PC-9 (cell line): ENCODE data around the gene PALD1. TPM values are rescaled to one million over a fixed set of nuclear protein-coding genes. Genes with fewer than 3 reads are reported as not detected.

Source experiments
- BruUV-seq: library from RNA; stranded (reverse); fragments of 400-500 nt; replicated peaks from 2 replicates; lab custom pipeline; 2021; lab: Mats Ljungman, UMichigan
- CTCF ChIA-PET: fragments of 300-600 bp; sonication (Branson Sonifier 250); formaldehyde crosslinking; loops from one replicate; lab custom pipeline; 2022; ENCODE audit warnings: antibody characterized with exemption; lab: Charles Lee
- POLR2A ChIA-PET: fragments of 300-600 bp; sonication (Branson Sonifier 250); formaldehyde crosslinking; loops from one replicate; lab custom pipeline; 2022; ENCODE audit warnings: antibody characterized with exemption; ENCODE audit not compliant: unreplicated experiment; lab: Charles Lee
- DNase-seq, 2 experiments: peaks; one replicate each; pipeline versions ENCODE4 v3.0.0 to v3.0.0-alpha.2; 2015 to 2022; ENCODE audit warnings: mixed read lengths in 1 of 2
- H2AFZ ChIP-seq: fragments of 200-600 bp; sonication (generic); 2 replicates; pipeline ENCODE4 v1.8.1; 2017; ENCODE audit warnings: antibody characterized with exemption
- H3F3A ChIP-seq: fragments of 200-600 bp; sonication (generic); 2 replicates; pipeline ENCODE4 v1.8.1; 2017; ENCODE audit warnings: antibody characterized with exemption, mild to moderate bottlenecking, low read depth; ENCODE audit not compliant: insufficient read depth
- H3K27ac ChIP-seq: fragments of 200-600 bp; sonication (generic); 2 replicates; pipeline ENCODE4 v1.6.1; 2016; ENCODE audit warnings: mixed run types
- H3K27me3 ChIP-seq: fragments of 200-600 bp; sonication (generic); 2 replicates; pipeline ENCODE4 v1.6.1; 2016; ENCODE audit warnings: low read depth, mixed run types; ENCODE audit not compliant: insufficient read depth
- H3K36me3 ChIP-seq: fragments of 200-600 bp; sonication (generic); 2 replicates; pipeline ENCODE4 v1.6.1; 2016; ENCODE audit warnings: low read depth, mixed run types
- H3K4me1 ChIP-seq: fragments of 200-600 bp; sonication (generic); replicated peaks from 2 replicates; pipeline ENCODE4 v1.6.1; 2016; ENCODE audit warnings: mixed run types; ENCODE audit not compliant: insufficient read depth
- H3K4me2 ChIP-seq: fragments of 200-600 bp; sonication (generic); 2 replicates; pipeline ENCODE4 v1.6.1; 2017; ENCODE audit warnings: mixed run types
- H3K4me3 ChIP-seq: fragments of 200-600 bp; sonication (generic); 2 replicates; pipeline ENCODE4 v1.6.1; 2016; ENCODE audit warnings: mixed run types
- H3K79me2 ChIP-seq: fragments of 200-600 bp; sonication (generic); 2 replicates; pipeline ENCODE4 v1.6.1; 2017; ENCODE audit warnings: low read depth, mixed run types
- H3K9me2 ChIP-seq: fragments of 200-600 bp; sonication (generic); 2 replicates; pipeline ENCODE4 v1.8.1; 2017; ENCODE audit warnings: mild to moderate bottlenecking; ENCODE audit not compliant: insufficient read depth
- H3K9me3 ChIP-seq: fragments of 200-600 bp; sonication (generic); 2 replicates; pipeline ENCODE4 v1.8.1; 2016; ENCODE audit warnings: low read depth; ENCODE audit not compliant: insufficient read depth
- H4K20me1 ChIP-seq: fragments of 200-600 bp; sonication (generic); 2 replicates; pipeline ENCODE4 v1.8.1; 2017; ENCODE audit not compliant: insufficient read depth
- CTCF ChIP-seq: fragments of 200-600 bp; sonication (generic); conservative IDR thresholded peaks from 2 replicates; pipeline ENCODE4 v1.6.1; 2017; ENCODE audit warnings: mixed run types, antibody characterized with exemption, mild to moderate bottlenecking, moderate library complexity
- EZH2 ChIP-seq: fragments of 200-600 bp; sonication (generic); IDR thresholded peaks from 2 replicates; pipeline ENCODE4 v1.8.0; 2017; ENCODE audit warnings: antibody characterized with exemption, low read depth
- intact Hi-C: fragments of 100-400 bp; cut with micrococcal nuclease; formaldehyde crosslinking; loops from one replicate; pipeline ENCODE4 v1.10.0; 2022; ENCODE audit not compliant: unreplicated experiment
- total RNA-seq: library from RNA; stranded (reverse); gene quantifications from 2 replicates; pipeline ENCODE4 v1.2.3, GENCODE V29; 2021

Gene PALD1
- total RNA-seq, 1 experiment from 2014 or later = 5.2 TPM

DNA sequence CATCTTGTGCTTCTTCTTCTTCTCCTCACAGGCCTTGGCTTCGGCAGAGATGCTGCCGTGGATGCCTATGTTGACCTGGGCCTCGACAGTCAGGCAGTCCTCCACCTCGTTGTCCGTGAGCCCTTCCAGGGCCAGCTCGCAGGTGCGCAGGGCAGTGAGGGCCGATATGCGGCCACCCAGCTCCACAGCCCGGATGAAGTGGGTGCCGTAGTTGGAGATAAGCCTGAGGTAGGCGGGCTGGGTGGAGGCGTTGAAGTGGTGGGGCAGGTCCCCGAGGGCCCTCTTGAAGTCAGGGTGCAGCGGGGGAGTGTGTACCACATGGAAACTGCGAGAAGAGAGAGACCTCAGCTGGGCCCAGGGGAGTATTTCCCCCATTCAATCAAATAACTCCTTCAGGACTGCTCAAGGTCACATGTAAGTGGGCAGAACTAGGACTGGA is 120.3 kb downstream of the PALD1 start:
- Histone ChIP-seq H3F3A (no peaks in the 10 kb centered on the region), H3K4me3 (no peak overlapping the region), H3K9me3 (no peaks in the 10 kb centered on the region), H2AFZ (no peak overlapping the region), H3K9me2 (no peaks in the 10 kb centered on the region), H4K20me1 (no peaks in the 10 kb centered on the region), H3K4me2 (no peak overlapping the region), H3K4me1 (no peaks in the 10 kb centered on the region), H3K27ac (no peak overlapping the region), H3K27me3 (no peaks in the 10 kb centered on the region), H3K36me3 (no peaks in the 10 kb centered on the region), H3K79me2 (no peaks in the 10 kb centered on the region)
- intact Hi-C loops = no loop called here
- no TSS peak for BruUV-seq
- no peak for DNase-seq
- CTCF ChIA-PET = no interaction called here
- POLR2A ChIA-PET = no interaction called here
- TF ChIP-seq EZH2 (no peak), CTCF (no peak)

DNA sequence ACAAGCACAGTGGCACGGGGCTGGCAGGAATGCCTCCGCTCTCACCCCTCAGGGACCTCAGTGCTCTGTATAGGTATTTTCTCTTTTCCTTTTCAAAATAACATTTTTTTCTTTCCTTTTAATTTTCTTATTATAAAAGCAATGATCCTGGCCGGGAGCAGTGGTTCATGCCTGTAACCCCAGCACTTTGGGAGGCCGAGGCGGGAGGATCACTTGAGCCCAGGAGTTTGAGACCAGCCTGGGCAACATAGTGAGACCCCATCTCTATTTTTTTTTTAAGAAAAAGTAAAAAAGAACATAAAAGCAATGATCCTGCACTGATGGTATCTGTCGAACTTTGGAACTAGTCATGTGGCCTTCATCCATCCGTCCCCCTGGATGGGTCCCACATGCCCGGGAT is 120.8 kb downstream of the PALD1 start:
- no peaks in the 10 kb centered on the region for H3K4me1 ChIP-seq

GRCh38 chr10:70599791-70600190 is 121.2 kb downstream of the PALD1 start:
- Histone ChIP-seq H3K79me2 (no peaks in the 10 kb centered on the region), H3K9me2 (no peaks in the 10 kb centered on the region), H3K4me2 (no peak overlapping the region), H3K27ac (no peak overlapping the region), H3F3A (no peaks in the 10 kb centered on the region), H3K9me3 (no peaks in the 10 kb centered on the region), H4K20me1 (no peaks in the 10 kb centered on the region), H3K27me3 (no peaks in the 10 kb centered on the region), H2AFZ (no peak overlapping the region), H3K4me3 (no peak overlapping the region), H3K36me3 (no peaks in the 10 kb centered on the region), H3K4me1 (no peaks in the 10 kb centered on the region)
- intact Hi-C loops = no loop called here
- DNase-seq = no peak
- ChIA-PET POLR2A (no interaction called here), CTCF (interaction anchor here (0.5 kb wide), 1 partner anchor 179 kb away, joined by 3 read pairs; no protein-coding TSS in a partner anchor)
- no peak for TF ChIP-seq EZH2
- TF ChIP-seq CTCF = no peak
- BruUV-seq = no TSS peak

More for the DNA sequence above, 120.8 kb downstream of the PALD1 start:
- no peak overlapping the region for H3K27ac ChIP-seq
- no peaks in the 10 kb centered on the region for H3F3A ChIP-seq
- no peaks in the 10 kb centered on the region for H3K79me2 ChIP-seq
- no peaks in the 10 kb centered on the region for H4K20me1 ChIP-seq
- no peak overlapping the region for H2AFZ ChIP-seq
- ChIA-PET POLR2A (no interaction called here), CTCF (no interaction called here)
- BruUV-seq = no TSS peak
- TF ChIP-seq EZH2 = no peak
- no peak for TF ChIP-seq CTCF
- intact Hi-C loops = no loop called here
- no peak for DNase-seq
- no peaks in the 10 kb centered on the region for H3K9me3 ChIP-seq
- no peaks in the 10 kb centered on the region for H3K9me2 ChIP-seq
- no peaks in the 10 kb centered on the region for H3K27me3 ChIP-seq
- no peak overlapping the region for H3K4me2 ChIP-seq
- H3K36me3 ChIP-seq = no peaks in the 10 kb centered on the region
- H3K4me3 ChIP-seq = no peak overlapping the region
